ENCODE results near the gene UGT2A3.
"Not testable (repeated sequence)": the region's sequence is repeated elsewhere in the genome, so short reads cannot be mapped to it uniquely, and the experiment has no call there.

The UGT2A3 gene

DNA sequence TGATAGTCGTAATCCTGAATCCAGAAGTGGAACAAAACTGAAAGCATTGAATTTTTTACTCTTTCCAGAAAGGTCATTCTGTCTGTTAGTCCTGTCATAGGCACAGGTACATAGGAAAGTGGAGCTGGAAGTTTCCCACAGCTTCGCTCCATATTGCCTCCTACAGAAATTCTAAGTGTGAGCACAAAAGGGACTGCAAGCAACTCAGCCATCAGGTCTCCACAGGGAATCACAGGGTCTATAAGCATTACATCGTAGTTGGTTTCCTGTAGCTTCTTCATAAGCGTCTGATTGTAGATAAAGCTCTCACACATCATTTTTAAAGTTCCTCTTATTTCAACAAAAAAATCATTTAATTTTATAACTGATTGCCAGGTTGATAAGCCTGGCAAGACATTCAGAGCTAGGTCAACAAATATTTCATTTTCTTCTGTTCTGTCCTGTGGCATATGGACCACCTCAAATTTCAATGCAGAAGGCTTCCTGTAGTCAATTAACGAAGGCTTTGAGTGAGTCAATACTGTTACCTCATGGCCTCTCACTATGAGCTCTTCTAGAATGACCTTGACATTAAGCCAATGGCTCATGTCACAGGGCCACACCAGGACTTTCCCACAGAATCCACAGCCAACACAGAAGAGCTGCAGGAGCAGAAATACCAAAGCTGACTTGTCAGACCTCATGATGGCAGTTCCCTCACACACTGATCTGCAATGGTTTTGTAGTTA, at the start of gene UGT2A3:
TSS of gene UGT2A3 (minus strand) at position 727 of the 728 bp plus-strand sequence. CDS start at position 683, 44 bp downstream.
- DNase-seq (ENCODE audit: low read depth in 3 of 3), result no peak

DNA sequence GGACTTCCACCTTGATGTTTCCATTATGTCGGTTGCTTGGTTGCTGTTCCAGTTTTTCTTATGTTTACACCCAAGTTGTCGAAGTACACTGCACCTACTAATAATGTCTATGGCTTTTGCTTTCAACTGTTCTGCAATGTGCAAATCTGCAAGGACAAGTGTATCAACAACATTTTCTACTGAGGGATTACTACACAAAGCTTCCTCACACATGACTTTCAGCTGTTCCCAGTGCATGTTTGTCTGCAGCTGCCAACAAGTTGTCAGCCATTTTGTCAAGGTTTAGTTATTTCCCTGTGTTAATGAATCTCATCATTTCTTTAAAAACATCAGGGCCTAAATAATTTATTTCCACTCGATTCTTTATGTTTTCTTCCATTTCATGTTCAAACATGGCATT, 45.4 kb upstream of the UGT2A3 start:
- no peak for DNase-seq (ENCODE audit: low read depth in 3 of 3)

DNA sequence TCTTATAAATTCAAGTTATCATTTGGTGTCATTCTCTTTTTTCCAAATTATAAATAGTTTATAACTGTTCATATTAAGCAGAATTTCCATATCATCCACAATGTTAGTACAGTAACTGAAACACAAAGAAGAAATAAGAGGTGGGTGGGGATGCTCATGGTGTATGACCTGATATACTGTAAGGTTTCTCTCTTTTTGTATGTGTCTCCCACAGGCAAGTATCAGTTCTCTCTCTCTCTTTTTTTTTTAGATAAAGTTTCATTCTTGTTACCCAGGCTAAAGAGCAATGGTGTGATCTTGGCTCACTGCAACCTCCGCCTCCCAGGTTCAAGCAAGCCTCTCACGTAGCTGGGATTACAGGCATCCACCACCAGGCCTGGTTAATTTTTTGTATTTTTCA, 43.7 kb upstream of the UGT2A3 start:
- DNase-seq (ENCODE audit: low read depth in 3 of 3), result no peak

- no peak for DNase-seq (ENCODE audit: low read depth in 3 of 3)
Observed at GRCh38 chr4:68987007-68987406, 35.4 kb upstream of the UGT2A3 start.

GRCh38 chr4:68985442-68985841, 33.8 kb upstream of the UGT2A3 start:
- DNase-seq (ENCODE audit: low read depth in 3 of 3), result no peak

DNA sequence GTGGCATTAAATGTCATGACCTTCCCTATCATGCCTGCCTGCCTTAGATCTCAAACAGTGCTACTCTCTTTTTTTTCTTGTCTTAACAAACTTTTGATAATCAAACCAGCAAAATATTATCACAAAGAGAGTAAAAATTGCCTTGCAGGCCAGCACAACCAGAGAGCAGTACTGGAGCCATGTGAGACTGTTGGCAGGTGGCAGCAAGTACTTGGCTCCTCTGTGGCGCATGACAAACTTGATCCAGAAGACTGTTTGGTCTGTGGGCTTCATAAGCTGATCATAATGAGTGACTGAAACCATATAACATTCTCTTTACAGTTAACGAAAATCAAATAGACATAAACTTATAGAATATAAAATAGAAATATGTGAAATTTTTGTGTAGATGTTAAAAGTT, 33.3 kb upstream of the UGT2A3 start:
- no peak for DNase-seq (ENCODE audit: low read depth in 3 of 3)

DNA sequence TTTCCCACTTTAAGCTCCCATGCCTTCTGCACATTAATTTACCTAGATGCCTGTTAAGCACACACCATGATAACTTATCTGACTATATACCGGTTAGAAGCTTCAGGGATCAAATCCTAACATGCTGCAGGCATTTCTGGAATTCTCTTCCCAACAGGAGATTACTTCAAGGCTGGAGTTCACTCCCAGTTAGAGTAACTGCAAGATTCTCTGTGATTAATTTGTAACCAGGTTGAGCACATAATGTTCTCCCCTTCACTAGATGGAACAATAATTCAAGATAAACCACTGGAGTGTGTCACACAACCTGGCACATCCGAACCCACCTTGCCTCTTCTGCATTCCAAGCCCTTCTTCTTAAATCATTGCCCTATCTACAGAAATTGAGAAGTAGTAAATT, 11.8 kb upstream of the UGT2A3 start:
- DNase-seq (ENCODE audit: low read depth in 3 of 3), result no peak

GRCh38 chr4:68962868-68963267, 11.3 kb upstream of the UGT2A3 start:
- DNase-seq (ENCODE audit: low read depth in 3 of 3), result no peak

GRCh38 chr4:68960294-68961163, 8.9 kb upstream of the UGT2A3 start:
- no peak for DNase-seq (ENCODE audit: low read depth in 3 of 3)

GRCh38 chr4:68959085-68959484, 7.5 kb upstream of the UGT2A3 start:
- not testable (repeated sequence) for DNase-seq (ENCODE audit: low read depth in 3 of 3)

GRCh38 chr4:68954126-68954525, 2.5 kb upstream of the UGT2A3 start:
- DNase-seq (ENCODE audit: low read depth in 3 of 3), result no peak

DNA sequence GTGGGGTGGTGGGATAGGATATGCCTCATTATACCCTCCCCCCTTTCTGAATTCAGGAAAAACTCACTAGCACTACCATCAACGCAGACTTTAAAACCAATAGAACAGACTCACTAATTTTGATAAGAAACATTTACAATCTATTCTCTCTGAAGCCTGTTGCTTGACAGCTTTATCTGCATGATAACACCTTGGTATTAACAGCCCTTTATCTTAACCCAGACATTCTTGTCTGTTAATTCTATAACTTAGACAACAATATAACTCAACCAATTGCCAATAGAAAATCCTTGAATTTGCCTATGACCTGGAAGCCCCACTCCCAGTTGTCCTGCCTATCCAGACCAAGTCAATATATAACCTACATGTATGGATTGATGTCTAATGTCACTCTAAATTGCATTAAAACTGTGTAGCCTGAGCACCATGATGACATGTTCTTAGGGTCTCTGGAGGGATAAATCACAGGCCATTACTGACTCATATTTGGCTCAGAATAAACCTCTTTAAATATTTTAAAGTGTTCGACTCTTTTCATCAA, 1.5 kb upstream of the UGT2A3 start:
- no peak for DNase-seq (ENCODE audit: low read depth in 3 of 3)

- no peak for DNase-seq (ENCODE audit: low read depth in 3 of 3)
Observed at GRCh38 chr4:68951806-68952585, 392 bp upstream of the UGT2A3 start.

GRCh38 chr4:68950033-68950432, 1.6 kb downstream of the UGT2A3 start:
- no peak for DNase-seq (ENCODE audit: low read depth in 3 of 3)

DNA sequence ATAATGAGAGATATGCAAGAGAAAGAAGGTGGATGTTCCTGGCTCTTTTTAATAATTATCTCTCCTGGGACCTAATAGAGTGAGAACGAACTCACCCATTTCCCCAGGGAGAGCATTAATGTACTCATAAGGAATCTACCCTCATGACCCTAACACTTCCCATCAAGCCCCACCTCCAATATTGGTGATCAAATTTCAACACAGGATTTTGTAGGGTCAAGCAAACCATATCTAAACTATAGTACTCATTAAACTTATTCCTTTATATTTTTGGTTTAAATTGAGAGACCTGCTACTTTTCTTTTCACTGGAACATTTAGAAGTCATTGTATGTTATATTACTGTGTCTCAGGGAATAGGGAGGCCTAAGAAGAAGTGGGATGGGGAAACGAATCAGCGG, 2.6 kb downstream of the UGT2A3 start:
- no peak for DNase-seq (ENCODE audit: low read depth in 3 of 3)

- DNase-seq (ENCODE audit: low read depth in 3 of 3), result no peak
Observed at GRCh38 chr4:68948044-68948743, 3.4 kb downstream of the UGT2A3 start.

- DNase-seq (ENCODE audit: low read depth in 3 of 3), result no peak
Observed at GRCh38 chr4:68929076-68929737, 22.4 kb downstream of the UGT2A3 start.

DNA sequence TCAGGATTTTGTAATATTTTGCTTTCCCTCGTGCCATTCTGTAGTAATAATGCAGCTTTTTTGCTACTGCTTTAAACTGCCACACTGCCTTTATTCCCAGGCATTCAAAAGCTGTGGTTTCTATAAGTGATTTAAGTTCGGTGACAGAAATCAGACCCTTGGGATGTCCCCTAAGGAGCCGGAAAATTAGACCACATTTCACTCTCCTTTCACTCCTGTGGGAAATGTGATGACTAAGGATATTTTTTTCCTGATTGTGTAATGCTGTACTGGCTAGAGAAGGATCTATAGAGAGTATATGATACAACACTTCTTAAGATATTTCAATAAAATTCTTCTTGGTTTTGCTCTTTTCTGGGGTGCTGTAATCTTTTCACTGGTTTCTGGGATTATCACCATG, 24.4 kb downstream of the UGT2A3 start:
- no peak for DNase-seq (ENCODE audit: low read depth in 3 of 3)

GRCh38 chr4:68922202-68922601, 29.4 kb downstream of the UGT2A3 start:
- not testable (repeated sequence) for DNase-seq (ENCODE audit: low read depth in 3 of 3)

DNA sequence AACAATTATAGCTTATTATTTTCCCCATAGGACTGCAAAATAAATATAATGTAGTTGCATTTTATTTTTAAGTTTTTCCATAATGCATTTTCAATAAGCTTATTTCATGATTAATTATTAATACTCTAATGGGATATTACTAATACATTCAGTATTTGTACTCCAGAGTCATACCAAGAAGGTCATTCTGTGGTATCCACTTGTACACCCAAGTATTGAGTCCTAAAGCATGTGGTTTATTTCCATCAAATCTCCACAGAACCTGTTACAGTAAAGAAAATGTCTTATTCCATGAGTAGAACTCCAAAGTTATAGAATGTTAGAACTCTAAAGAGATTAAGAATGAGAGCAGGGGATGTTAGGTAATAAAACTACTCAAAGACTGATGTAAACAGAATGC, 30.6 kb downstream of the UGT2A3 start:
- DNase-seq (ENCODE audit: low read depth in 3 of 3), result no peak

- DNase-seq (ENCODE audit: low read depth in 3 of 3), result no peak
Observed at GRCh38 chr4:68917016-68917415, 34.6 kb downstream of the UGT2A3 start.
